K562 (cell line): Measurements from ENCODE around the gene SLC6A7.

ENCODE experiments used
- BACH1 ChIP-seq: fragments of 200-800 bp; sonication (Bioruptor generic); IDR thresholded peaks from 2 replicates; pipeline ENCODE4 v1.6.1; 2016; ENCODE audit warnings: missing genetic modification characterization, missing compliant biosample characterization
- CBX5 ChIP-seq: IDR thresholded peaks from 2 replicates; pipeline ENCODE4 v1.6.1; 2014; ENCODE audit warnings: low read depth, borderline replicate concordance
- CTCF ChIP-seq, 3 experiments: IDR thresholded peaks in 2 of 3; conservative IDR thresholded peaks in 1 of 3; 2 replicates each; pipeline ENCODE4 v1.5.1; 2011 to 2012; ENCODE audit warnings: low read length in 3 of 3, mild to moderate bottlenecking in 3 of 3, control low read depth in 2 of 3, improper control_type of control experiment in 1 of 3, inconsistent platforms in 1 of 3, low read depth in 1 of 3, mixed read lengths in 1 of 3, moderate library complexity in 1 of 3; ENCODE audit not compliant: insufficient read depth in 2 of 3
- FOXP1 ChIP-seq: sonication (generic); formaldehyde crosslinking; IDR thresholded peaks from 2 replicates; pipeline ENCODE4 v1.8.0; 2022; ENCODE audit warnings: mild to moderate bottlenecking, missing genetic modification reagents
- GABPA ChIP-seq: fragments of 200-800 bp; sonication (Bioruptor generic); conservative IDR thresholded peaks from 2 replicates; pipeline ENCODE4 v1.6.1; 2016; ENCODE audit warnings: low read depth, missing genetic modification characterization, missing compliant biosample characterization
- KDM1A ChIP-seq, 2 experiments: fragments of 450-650 bp; IDR thresholded peaks; 2 replicates each; pipeline ENCODE4 v1.6.1; 2016; ENCODE audit warnings: mild to moderate bottlenecking in 2 of 2
- POLR2A ChIP-seq: fragments of 450-650 bp; conservative IDR thresholded peaks from 2 replicates; pipeline ENCODE4 v1.6.1; 2016
- RFX7 ChIP-seq: fragments of 250-450 bp; sonication (Bioruptor Pico); IDR thresholded peaks from 2 replicates; pipeline ENCODE4 v1.5.1; 2021; ENCODE audit warnings: mild to moderate bottlenecking

- TF ChIP-seq CTCF (IDR thresholded peaks at IDR 0.05 in 2 of 3, conservative IDR thresholded peaks at IDR 0.05 in 1 of 3; ENCODE audit: insufficient read depth in 2 of 3, low read depth in 1 of 3, low read length in 3 of 3) (no peak), FOXP1 (CRISPR knock-in tag) (no peak), BACH1 (tag) (no peak), GABPA (tag) (no peak), CBX5 (no peak), RFX7 (CRISPR knock-in tag) (no peak), POLR2A (no peak), KDM1A (IDR thresholded peaks at IDR 0.05) (no peak)
These were observed 35.2 kb upstream of the SLC6A7 start for GRCh38 chr5:150154618-150155128.
